DND-41 (cell line): ENCODE measurements around the gene MEOX1.

Experiments used
- ATAC-seq: fragments of 200-7000 bp; cut with Tn5 transposase; 3 replicates; pipeline ENCODE4 v1.9.1; 2021; ENCODE audit warnings: low read depth; ENCODE audit not compliant: insufficient read depth
- DNase-seq: peaks from one replicate; pipeline ENCODE4 v3.0.0-alpha.2; 2020
- H2AFZ ChIP-seq: 2 replicates; pipeline ENCODE4 v1.6.0; 2012; ENCODE audit warnings: low read depth, low read length
- H3K27ac ChIP-seq: 2 replicates; pipeline ENCODE4 v1.5.1; 2012; ENCODE audit warnings: low read length, inconsistent platforms
- H3K27me3 ChIP-seq: fragments of 200-600 bp; sonication (generic); 2 replicates; pipeline ENCODE4 v1.6.0; 2012; ENCODE audit warnings: low read length, mild to moderate bottlenecking, inconsistent platforms; ENCODE audit not compliant: insufficient read depth, poor library complexity
- H3K36me3 ChIP-seq: 2 replicates; pipeline ENCODE4 v1.5.1; 2012; ENCODE audit warnings: low read length, inconsistent platforms; ENCODE audit not compliant: insufficient read depth
- H3K4me1 ChIP-seq: 2 replicates; pipeline ENCODE4 v1.5.1; 2012; ENCODE audit warnings: mild to moderate bottlenecking, low read length; ENCODE audit not compliant: insufficient read depth
- H3K4me2 ChIP-seq: 2 replicates; pipeline ENCODE4 v1.6.0; 2012; ENCODE audit warnings: mild to moderate bottlenecking, moderate library complexity, low read length, inconsistent platforms; ENCODE audit not compliant: insufficient read depth
- H3K4me3 ChIP-seq, 2 experiments: fragments of 200-600 bp in 1 of 2; shearing (Covaris generic) in 1 of 2; 2 replicates each; pipeline ENCODE4 v1.5.1; 2012 to 2016; ENCODE audit warnings: inconsistent platforms in 2 of 2, low read length in 2 of 2, mild to moderate bottlenecking in 2 of 2, low read depth in 1 of 2, moderate library complexity in 1 of 2
- H3K79me2 ChIP-seq: 2 replicates; pipeline ENCODE4 v1.6.0; 2012; ENCODE audit warnings: low read length, inconsistent platforms; ENCODE audit not compliant: insufficient read depth
- H3K9ac ChIP-seq: 2 replicates; pipeline ENCODE4 v1.6.0; 2012; ENCODE audit warnings: low read depth, mild to moderate bottlenecking, inconsistent platforms, low read length, moderate library complexity
- H3K9me3 ChIP-seq: 2 replicates; pipeline ENCODE4 v1.5.1; 2012; ENCODE audit warnings: low read length, moderate library complexity, mild to moderate bottlenecking, inconsistent platforms; ENCODE audit not compliant: insufficient read depth, severe bottlenecking
- H4K20me1 ChIP-seq: 2 replicates; pipeline ENCODE4 v1.6.0; 2012; ENCODE audit warnings: low read length; ENCODE audit not compliant: insufficient read depth
- EZH2 ChIP-seq: IDR thresholded peaks from 3 replicates; pipeline ENCODE4 v1.6.1; 2012; ENCODE audit warnings: borderline replicate concordance, low read depth, mild to moderate bottlenecking, moderate library complexity, low read length, inconsistent platforms; ENCODE audit not compliant: severe bottlenecking
- TF ChIP-seq, protein P1 (sequence below): IDR thresholded peaks from 2 replicates; pipeline ENCODE4 v1.5.1; 2012; ENCODE audit warnings: borderline replicate concordance, low read length, moderate library complexity, mild to moderate bottlenecking; ENCODE audit not compliant: poor library complexity, severe bottlenecking; ENCODE audit errors: extremely low read depth

MEOX1 gene

GRCh38 chr17:43691317-43691693 lies 29.6 kb upstream of the MEOX1 start:
- H4K20me1 ChIP-seq = 0 out of 2 replicates have a peak, but pooled peaks cover 3% of the 10 kb centered on the region
- TF ChIP-seq EZH2 = no peak
- TF ChIP-seq, protein P1, sequence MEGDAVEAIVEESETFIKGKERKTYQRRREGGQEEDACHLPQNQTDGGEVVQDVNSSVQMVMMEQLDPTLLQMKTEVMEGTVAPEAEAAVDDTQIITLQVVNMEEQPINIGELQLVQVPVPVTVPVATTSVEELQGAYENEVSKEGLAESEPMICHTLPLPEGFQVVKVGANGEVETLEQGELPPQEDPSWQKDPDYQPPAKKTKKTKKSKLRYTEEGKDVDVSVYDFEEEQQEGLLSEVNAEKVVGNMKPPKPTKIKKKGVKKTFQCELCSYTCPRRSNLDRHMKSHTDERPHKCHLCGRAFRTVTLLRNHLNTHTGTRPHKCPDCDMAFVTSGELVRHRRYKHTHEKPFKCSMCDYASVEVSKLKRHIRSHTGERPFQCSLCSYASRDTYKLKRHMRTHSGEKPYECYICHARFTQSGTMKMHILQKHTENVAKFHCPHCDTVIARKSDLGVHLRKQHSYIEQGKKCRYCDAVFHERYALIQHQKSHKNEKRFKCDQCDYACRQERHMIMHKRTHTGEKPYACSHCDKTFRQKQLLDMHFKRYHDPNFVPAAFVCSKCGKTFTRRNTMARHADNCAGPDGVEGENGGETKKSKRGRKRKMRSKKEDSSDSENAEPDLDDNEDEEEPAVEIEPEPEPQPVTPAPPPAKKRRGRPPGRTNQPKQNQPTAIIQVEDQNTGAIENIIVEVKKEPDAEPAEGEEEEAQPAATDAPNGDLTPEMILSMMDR = no peak
- H2AFZ ChIP-seq = no peak overlapping the region
- no peaks in the 10 kb centered on the region for H3K36me3 ChIP-seq
- no peak overlapping the region for H3K27ac ChIP-seq
- no peak overlapping the region for H3K4me3 ChIP-seq
- H3K4me2 ChIP-seq = no peak overlapping the region
- H3K79me2 ChIP-seq = no peaks in the 10 kb centered on the region
- H3K9me3 ChIP-seq = no peaks in the 10 kb centered on the region
- H3K9ac ChIP-seq = no peak overlapping the region
- no peak for ATAC-seq
- H3K4me1 ChIP-seq = no peaks in the 10 kb centered on the region
- peaks cover 16% of the 10 kb centered on the region for H3K27me3 ChIP-seq
- DNase-seq = no peak

GRCh38 chr17:43690624-43691316 lies 29.0 kb upstream of the MEOX1 start:
- no peaks in the 10 kb centered on the region for H3K4me1 ChIP-seq
- H3K4me3 ChIP-seq = no peak overlapping the region

DNA sequence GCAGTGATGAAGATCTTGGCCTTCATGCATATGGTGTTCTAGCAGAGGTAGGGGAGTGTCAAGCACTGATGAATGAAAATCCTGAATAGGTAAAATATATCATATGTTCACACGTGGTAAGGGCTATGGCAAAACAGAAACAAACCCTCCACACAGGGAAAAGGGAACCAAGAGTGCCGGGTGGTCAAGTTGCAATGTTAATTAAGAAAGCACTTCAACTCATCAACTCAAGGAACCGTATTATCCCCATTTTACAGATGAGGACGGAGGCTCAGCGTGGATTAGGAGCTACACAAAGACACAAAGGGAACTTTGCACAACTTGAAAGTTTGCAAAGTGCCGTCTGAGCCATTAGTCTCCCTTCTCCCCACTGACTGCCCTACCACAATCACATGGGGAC lies 28.1 kb upstream of the MEOX1 start:
- no peak for DNase-seq
- 0 out of 2 replicates have a peak, but pooled peaks cover 3% of the 10 kb centered on the region for H4K20me1 ChIP-seq
- no peaks in the 10 kb centered on the region for H3K9me3 ChIP-seq
- H3K27me3 ChIP-seq = peaks cover 16% of the 10 kb centered on the region
- TF ChIP-seq EZH2 = no peak
- TF ChIP-seq, protein P1 = no peak
- H3K36me3 ChIP-seq = no peaks in the 10 kb centered on the region
- no peak for ATAC-seq
- H3K4me1 ChIP-seq = no peaks in the 10 kb centered on the region
- no peak overlapping the region for H3K27ac ChIP-seq
- no peak overlapping the region for H3K4me2 ChIP-seq
- H2AFZ ChIP-seq = no peak overlapping the region
- H3K9ac ChIP-seq = no peak overlapping the region
- H3K4me3 ChIP-seq = no peak overlapping the region
- H3K79me2 ChIP-seq = no peaks in the 10 kb centered on the region

More at GRCh38 chr17:43690624-43691316, 29.0 kb upstream of the MEOX1 start:
- no peak for TF ChIP-seq EZH2
- TF ChIP-seq, protein P1 = no peak
- Histone ChIP-seq H3K9me3 (no peaks in the 10 kb centered on the region), H3K36me3 (no peaks in the 10 kb centered on the region), H3K79me2 (no peaks in the 10 kb centered on the region), H3K4me2 (no peak overlapping the region), H3K9ac (no peak overlapping the region), H3K27me3 (peaks cover 16% of the 10 kb centered on the region), H4K20me1 (0 out of 2 replicates have a peak, but pooled peaks cover 3% of the 10 kb centered on the region), H3K27ac (no peak overlapping the region), H2AFZ (no peak overlapping the region)
- DNase-seq (no peak), ATAC-seq (no peak)
